ENCODE measurements around the gene DDX50. TPM values are rescaled to one million over a fixed set of nuclear protein-coding genes. Genes with fewer than 3 reads are reported as not detected.
"Not testable (repeated sequence)": the region's sequence is repeated elsewhere in the genome, so short reads cannot be mapped to it uniquely, and the experiment has no call there.

Gene DDX50
- 92.9 and 93.9 TPM in 2 replicates for polyA plus RNA-seq (2014; cell fraction: cytosol; rRNA removed)
- polyA plus RNA-seq (2014; cell fraction: nucleus; rRNA removed), result 33.0 and 52.1 TPM in 2 replicates

GRCh38 chr10:68901105-68901927 is at the start of gene DDX50:
TSS of gene DDX50 (plus strand) at chr10:68901315. CDS start at chr10:68901385, 70 bp downstream.
- peak; percentile 100 for DNase-seq (ENCODE audit: low spot score)

- DNase-seq (ENCODE audit: low spot score), result no peak
These were observed 44.8 kb upstream of the DDX50 start for GRCh38 chr10:68856352-68856751.

GRCh38 chr10:68857005-68857404 is 44.1 kb upstream of the DDX50 start:
- no peak for DNase-seq (ENCODE audit: low spot score)

- no peak for DNase-seq (ENCODE audit: low spot score)
These were observed 39.9 kb upstream of the DDX50 start for GRCh38 chr10:68861253-68861652.

- no peak for DNase-seq (ENCODE audit: low spot score)
These were observed 36.5 kb upstream of the DDX50 start for GRCh38 chr10:68864611-68865010.

- not testable (repeated sequence) for DNase-seq (ENCODE audit: low spot score)
These were observed 32.9 kb upstream of the DDX50 start for GRCh38 chr10:68868173-68868572.

GRCh38 chr10:68869623-68870022 is 31.5 kb upstream of the DDX50 start:
- no peak for DNase-seq (ENCODE audit: low spot score)

GRCh38 chr10:68870061-68870460 is 31.1 kb upstream of the DDX50 start:
- no peak for DNase-seq (ENCODE audit: low spot score)

- DNase-seq (ENCODE audit: low spot score), result no peak
These were observed 30.5 kb upstream of the DDX50 start for GRCh38 chr10:68870545-68871104.

GRCh38 chr10:68871105-68871711 is 29.9 kb upstream of the DDX50 start:
- DNase-seq (ENCODE audit: low spot score), result peak; percentile 76

- peak; percentile 93 for DNase-seq (ENCODE audit: low spot score)
These were observed 29.3 kb upstream of the DDX50 start for GRCh38 chr10:68871731-68872342.

GRCh38 chr10:68876246-68877138 is 24.6 kb upstream of the DDX50 start:
- no peak for DNase-seq (ENCODE audit: low spot score)

GRCh38 chr10:68877482-68878110 is 23.5 kb upstream of the DDX50 start:
- no peak for DNase-seq (ENCODE audit: low spot score)

- DNase-seq (ENCODE audit: low spot score), result no peak
These were observed 22.6 kb upstream of the DDX50 start for GRCh38 chr10:68878496-68878895.

GRCh38 chr10:68879628-68880027 is 21.5 kb upstream of the DDX50 start:
- DNase-seq (ENCODE audit: low spot score), result no peak

GRCh38 chr10:68880181-68880580 is 20.9 kb upstream of the DDX50 start:
- no peak for DNase-seq (ENCODE audit: low spot score)

GRCh38 chr10:68895041-68895440 is 6.1 kb upstream of the DDX50 start:
- DNase-seq (ENCODE audit: low spot score), result no peak

- peak; percentile 77 for DNase-seq (ENCODE audit: low spot score)
These were observed 3.8 kb upstream of the DDX50 start for GRCh38 chr10:68897336-68897741.

GRCh38 chr10:68899186-68899745 is 1.8 kb upstream of the DDX50 start:
- no peak for DNase-seq (ENCODE audit: low spot score)

- no peak for DNase-seq (ENCODE audit: low spot score)
These were observed 549 bp upstream of the DDX50 start for GRCh38 chr10:68900427-68901104.
